ENCODE measurements around the gene MBNL2.

The MBNL2 gene

GRCh38 chr13:97231829-97232196, 9.7 kb downstream of the MBNL2 start:
- peaks cover 36% of the 10 kb centered on the region for H3K4me1 Mint-ChIP-seq

GRCh38 chr13:97233499-97233898, 11.4 kb downstream of the MBNL2 start:
- Mint-ChIP-seq H3K4me1 (peaks cover 42% of the 10 kb centered on the region), H3K27me3 (no peaks in the 10 kb centered on the region)

More at GRCh38 chr13:97231829-97232196, 9.7 kb downstream of the MBNL2 start:
- H3K27ac Mint-ChIP-seq: no peak overlapping the region
- ATAC-seq (ENCODE audit: low read depth) (no peak), DNase-seq (ENCODE audit: low spot score in 2 of 2) (no peak)
- peaks cover 28% of the 10 kb centered on the region for H3K36me3 Mint-ChIP-seq
- no peak overlapping the region for H3K4me3 Mint-ChIP-seq
- H3K9me3 Mint-ChIP-seq: no peaks in the 10 kb centered on the region
- H3K27me3 Mint-ChIP-seq: no peaks in the 10 kb centered on the region

GRCh38 chr13:97234236-97234635, 12.1 kb downstream of the MBNL2 start:
- peaks cover 37% of the 10 kb centered on the region for H3K36me3 Mint-ChIP-seq
- DNase-seq (ENCODE audit: low spot score in 2 of 2) (no peak), ATAC-seq (ENCODE audit: low read depth) (no peak)
- no peak overlapping the region for H3K27ac Mint-ChIP-seq
- H3K4me1 Mint-ChIP-seq: peaks cover 46% of the 10 kb centered on the region
- H3K27me3 Mint-ChIP-seq: no peaks in the 10 kb centered on the region
- H3K9me3 Mint-ChIP-seq: no peaks in the 10 kb centered on the region
- no peak overlapping the region for H3K4me3 Mint-ChIP-seq

More at GRCh38 chr13:97233499-97233898, 11.4 kb downstream of the MBNL2 start:
- Mint-ChIP-seq H3K27ac (no peak overlapping the region), H3K9me3 (no peaks in the 10 kb centered on the region), H3K36me3 (peaks cover 35% of the 10 kb centered on the region), H3K4me3 (no peak overlapping the region)
- no peak for ATAC-seq (ENCODE audit: low read depth)
- no peak for DNase-seq (ENCODE audit: low spot score in 2 of 2)

GRCh38 chr13:97234742-97235141, 12.6 kb downstream of the MBNL2 start:
- H3K9me3 Mint-ChIP-seq: no peaks in the 10 kb centered on the region

GRCh38 chr13:97235549-97236231, 13.6 kb downstream of the MBNL2 start:
- H3K36me3 Mint-ChIP-seq: peaks cover 31% of the 10 kb centered on the region
- H3K4me3 Mint-ChIP-seq: no peak overlapping the region
- peaks cover 39% of the 10 kb centered on the region for H3K4me1 Mint-ChIP-seq
- ATAC-seq (ENCODE audit: low read depth): no peak
- no peaks in the 10 kb centered on the region for H3K9me3 Mint-ChIP-seq
- H3K27me3 Mint-ChIP-seq: no peaks in the 10 kb centered on the region
- no peak for DNase-seq (ENCODE audit: low spot score in 2 of 2)
- H3K27ac Mint-ChIP-seq: no peak overlapping the region

More at GRCh38 chr13:97234742-97235141, 12.6 kb downstream of the MBNL2 start:
- Mint-ChIP-seq H3K36me3 (peaks cover 36% of the 10 kb centered on the region), H3K27me3 (no peaks in the 10 kb centered on the region), H3K27ac (no peak overlapping the region), H3K4me1 (peaks cover 45% of the 10 kb centered on the region), H3K4me3 (no peak overlapping the region)
- no peak for ATAC-seq (ENCODE audit: low read depth)
- DNase-seq (ENCODE audit: low spot score in 2 of 2): no peak

- no peak for DNase-seq (ENCODE audit: low spot score in 2 of 2)
- Mint-ChIP-seq H3K9me3 (no peaks in the 10 kb centered on the region), H3K4me3 (no peak overlapping the region), H3K27ac (no peak overlapping the region), H3K27me3 (no peaks in the 10 kb centered on the region), H3K4me1 (peaks cover 43% of the 10 kb centered on the region), H3K36me3 (peaks cover 26% of the 10 kb centered on the region)
- no peak for ATAC-seq (ENCODE audit: low read depth)
Observed at GRCh38 chr13:97237388-97237787, 15.3 kb downstream of the MBNL2 start.

GRCh38 chr13:97238432-97238831, 16.3 kb downstream of the MBNL2 start:
- Mint-ChIP-seq H3K27me3 (no peaks in the 10 kb centered on the region), H3K4me3 (no peak overlapping the region), H3K9me3 (no peaks in the 10 kb centered on the region), H3K4me1 (peaks cover 44% of the 10 kb centered on the region), H3K36me3 (peaks cover 25% of the 10 kb centered on the region), H3K27ac (peak overlapping the region; percentile 7)
- DNase-seq (ENCODE audit: low spot score in 2 of 2) (no peak), ATAC-seq (ENCODE audit: low read depth) (no peak)

GRCh38 chr13:97238883-97239282, 16.8 kb downstream of the MBNL2 start:
- H3K27ac Mint-ChIP-seq: peak overlapping the region; percentile 7
- H3K9me3 Mint-ChIP-seq: no peaks in the 10 kb centered on the region
- H3K36me3 Mint-ChIP-seq: peaks cover 25% of the 10 kb centered on the region
- DNase-seq (ENCODE audit: low spot score in 2 of 2) (no peak), ATAC-seq (ENCODE audit: low read depth) (no peak)
- H3K4me1 Mint-ChIP-seq: peaks cover 47% of the 10 kb centered on the region
- no peaks in the 10 kb centered on the region for H3K27me3 Mint-ChIP-seq
- no peak overlapping the region for H3K4me3 Mint-ChIP-seq

- Mint-ChIP-seq H3K4me3 (no peak overlapping the region), H3K27me3 (no peaks in the 10 kb centered on the region), H3K27ac (no peak overlapping the region), H3K9me3 (no peaks in the 10 kb centered on the region), H3K36me3 (peaks cover 25% of the 10 kb centered on the region), H3K4me1 (peaks cover 49% of the 10 kb centered on the region)
- ATAC-seq (ENCODE audit: low read depth): no peak
- DNase-seq (ENCODE audit: low spot score in 2 of 2): no peak
Observed at GRCh38 chr13:97239306-97239705, 17.2 kb downstream of the MBNL2 start.

GRCh38 chr13:97239943-97240787, 18.0 kb downstream of the MBNL2 start:
- DNase-seq (ENCODE audit: low spot score in 2 of 2): no peak
- Mint-ChIP-seq H3K27ac (no peak overlapping the region), H3K36me3 (peaks cover 20% of the 10 kb centered on the region), H3K4me1 (peaks cover 47% of the 10 kb centered on the region), H3K4me3 (no peak overlapping the region), H3K9me3 (no peaks in the 10 kb centered on the region), H3K27me3 (no peaks in the 10 kb centered on the region)
- ATAC-seq (ENCODE audit: low read depth): no peak

GRCh38 chr13:97240788-97241734, 18.9 kb downstream of the MBNL2 start:
- H3K9me3 Mint-ChIP-seq: no peaks in the 10 kb centered on the region
- peaks cover 15% of the 10 kb centered on the region for H3K36me3 Mint-ChIP-seq
- no peak overlapping the region for H3K4me3 Mint-ChIP-seq

GRCh38 chr13:97241761-97242160, 19.6 kb downstream of the MBNL2 start:
- H3K36me3 Mint-ChIP-seq: peaks cover 13% of the 10 kb centered on the region
- H3K9me3 Mint-ChIP-seq: no peaks in the 10 kb centered on the region
- H3K27ac Mint-ChIP-seq: no peak overlapping the region
- H3K4me1 Mint-ChIP-seq: peaks cover 42% of the 10 kb centered on the region
- no peak overlapping the region for H3K4me3 Mint-ChIP-seq
- ATAC-seq (ENCODE audit: low read depth) (no peak), DNase-seq (ENCODE audit: low spot score in 2 of 2) (no peak)
- H3K27me3 Mint-ChIP-seq: no peaks in the 10 kb centered on the region

More at GRCh38 chr13:97240788-97241734, 18.9 kb downstream of the MBNL2 start:
- Mint-ChIP-seq H3K4me1 (peaks cover 46% of the 10 kb centered on the region), H3K27me3 (no peaks in the 10 kb centered on the region), H3K27ac (peak overlapping the region; percentile 75)
- DNase-seq (ENCODE audit: low spot score in 2 of 2) (no peak), ATAC-seq (ENCODE audit: low read depth) (no peak)

GRCh38 chr13:97242755-97243497, 20.8 kb downstream of the MBNL2 start:
- ATAC-seq (ENCODE audit: low read depth) (no peak), DNase-seq (ENCODE audit: low spot score in 2 of 2) (no peak)
- H3K4me1 Mint-ChIP-seq: peaks cover 37% of the 10 kb centered on the region
- no peaks in the 10 kb centered on the region for H3K27me3 Mint-ChIP-seq
- peaks cover 9% of the 10 kb centered on the region for H3K36me3 Mint-ChIP-seq
- no peaks in the 10 kb centered on the region for H3K9me3 Mint-ChIP-seq
- no peak overlapping the region for H3K27ac Mint-ChIP-seq
- no peak overlapping the region for H3K4me3 Mint-ChIP-seq

All from memory B cell (primary cell).